ENCODE data around the gene PHLDB2. TPM values are rescaled to one million over a fixed set of nuclear protein-coding genes. Genes with fewer than 3 reads are reported as not detected.

PHLDB2 gene
- total and polyA plus RNA-seq, 11 donors: 59.0 to 280 (median 115) TPM

DNA sequence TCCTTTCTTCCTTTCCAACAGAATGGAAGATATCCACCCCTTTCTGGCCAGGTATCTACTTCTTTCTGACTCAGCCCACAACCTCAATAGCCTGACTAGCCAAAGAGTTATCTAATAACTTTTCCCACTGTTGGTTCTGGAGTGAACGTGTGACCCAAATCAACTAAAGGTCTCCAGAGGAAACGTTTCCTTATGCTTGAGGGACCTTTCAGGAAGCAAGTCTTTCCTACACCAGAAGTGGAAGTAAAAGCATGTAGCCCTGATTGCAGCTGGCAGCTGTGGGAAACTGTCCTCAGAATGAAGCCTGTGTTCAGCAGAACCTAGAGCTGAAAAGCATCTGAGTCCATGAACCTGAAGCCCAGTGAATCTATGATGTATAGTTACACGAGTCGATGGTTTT is 34.7 kb upstream of the PHLDB2 start:
- no peaks in the 10 kb centered on the region for H3K36me3 ChIP-seq
- no peak overlapping the region for H3K4me3 ChIP-seq
- intact Hi-C loops (cut with DNase I): loop anchor here in 1 of 10 donors (5.0 kb wide), 1 partner anchor 87 kb away; no protein-coding TSS in a partner anchor
- peaks cover 0 to 40% (median 17%) of the 10 kb centered on the region in 12 donors for H3K4me1 ChIP-seq
- WGBS, 4 donors: 32 to 47% (median 44%) methylated on average over 4 of the region's 4 CpGs
- TF ChIP-seq CTCF (IDR thresholded peaks at IDR 0.05): no peak
- no peak for TF ChIP-seq POLR2A (IDR thresholded peaks at IDR 0.05)
- H3K9me3 ChIP-seq: peaks cover 0 to 9% (median 0%) of the 10 kb centered on the region in 12 donors
- peak overlapping the region in 9 of 12 donors; percentile 6 to 55 (median 32) for H3K27ac ChIP-seq
- ATAC-seq (peak in 1 of 4 donors; percentile 39), DNase-seq (peak in 1 of 5 donors; percentile 19)
- H3K27me3 ChIP-seq: no peaks in the 10 kb centered on the region

DNA sequence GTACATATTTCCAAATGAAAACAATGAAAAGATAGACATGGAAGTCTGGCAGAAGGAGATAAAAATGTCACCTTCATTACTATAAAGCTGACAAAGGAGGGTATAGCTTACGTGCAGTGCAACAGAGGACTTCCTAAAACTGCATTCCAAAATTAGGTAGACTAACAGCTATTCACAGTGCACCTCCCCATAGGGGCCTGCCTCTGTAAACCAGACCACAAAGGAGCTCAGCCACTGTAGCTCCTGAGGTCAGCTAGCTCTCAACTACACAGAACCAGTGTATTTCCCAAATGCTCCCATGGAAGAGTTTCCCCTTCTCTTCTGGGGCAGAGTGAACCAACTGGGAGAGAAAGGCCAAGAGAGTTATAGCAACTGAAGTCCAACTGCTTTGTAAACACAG is 31.2 kb upstream of the PHLDB2 start:
- TF ChIP-seq POLR2A (IDR thresholded peaks at IDR 0.05) (no peak), CTCF (IDR thresholded peaks at IDR 0.05) (no peak)
- 77 to 100% (median 86%) methylated on average over 1 of the region's 1 CpG for WGBS, 4 donors

DNA sequence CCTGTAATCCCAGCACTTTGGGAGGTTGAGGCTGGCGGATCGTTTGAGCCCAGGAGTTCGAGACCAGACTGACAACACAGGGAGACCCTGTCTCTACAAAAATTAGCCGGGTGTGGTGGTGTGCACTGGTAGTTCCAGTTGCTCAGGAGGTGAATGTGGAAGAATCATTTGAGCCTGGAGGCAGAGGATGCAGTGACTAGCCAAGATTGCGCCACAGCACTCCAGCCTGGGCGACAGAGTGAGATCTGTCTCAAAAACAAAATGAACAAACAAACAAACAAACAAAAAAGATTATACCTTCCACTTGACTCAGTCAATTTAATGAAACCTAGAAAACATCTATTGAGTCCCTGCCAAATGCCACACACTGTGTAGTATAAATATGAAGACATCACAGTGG is 30.5 kb upstream of the PHLDB2 start:
- no peak overlapping the region for H3K27ac ChIP-seq
- no peak for TF ChIP-seq POLR2A (IDR thresholded peaks at IDR 0.05)
- no peak for TF ChIP-seq CTCF (IDR thresholded peaks at IDR 0.05)
- peaks cover 0 to 14% (median 10%) of the 10 kb centered on the region in 12 donors for H3K4me1 ChIP-seq
- no peak for DNase-seq
- intact Hi-C loops (cut with DNase I): no loop called here
- no peak for ATAC-seq
- H3K9me3 ChIP-seq: no peaks in the 10 kb centered on the region
- no peak overlapping the region for H3K4me3 ChIP-seq
- H3K27me3 ChIP-seq: no peaks in the 10 kb centered on the region
- 97 to 99% (median 97%) methylated on average over 6 of the region's 6 CpGs for WGBS, 4 donors
- no peaks in the 10 kb centered on the region for H3K36me3 ChIP-seq

More for the DNA sequence above, 31.2 kb upstream of the PHLDB2 start:
- intact Hi-C loops (cut with DNase I): no loop called here
- H3K4me3 ChIP-seq: no peak overlapping the region
- DNase-seq: no peak
- no peak overlapping the region for H3K27ac ChIP-seq
- H3K36me3 ChIP-seq: no peaks in the 10 kb centered on the region
- no peaks in the 10 kb centered on the region for H3K9me3 ChIP-seq
- H3K4me1 ChIP-seq: peaks cover 0 to 20% (median 16%) of the 10 kb centered on the region in 12 donors
- no peak for ATAC-seq
- H3K27me3 ChIP-seq: no peaks in the 10 kb centered on the region

GRCh38 chr3:111829023-111829422 is 30.0 kb upstream of the PHLDB2 start:
- intact Hi-C loops (cut with DNase I): no loop called here

More at GRCh38 chr3:111829023-111829422, 30.0 kb upstream of the PHLDB2 start:
- 95 to 99% (median 98%) methylated on average over 1 of the region's 1 CpG for WGBS, 4 donors
- Histone ChIP-seq H3K4me1 (peaks cover 0 to 9% (median 6%) of the 10 kb centered on the region in 12 donors), H3K9me3 (no peaks in the 10 kb centered on the region), H3K36me3 (no peaks in the 10 kb centered on the region), H3K4me3 (no peak overlapping the region), H3K27me3 (no peaks in the 10 kb centered on the region), H3K27ac (no peak overlapping the region)
- ATAC-seq: no peak
- no peak for TF ChIP-seq POLR2A (IDR thresholded peaks at IDR 0.05)
- no peak for TF ChIP-seq CTCF (IDR thresholded peaks at IDR 0.05)
- no peak for DNase-seq

All from heart left ventricle (tissue), 16 donors.